Glomerular visceral epithelial cell (primary cell): ENCODE measurements around the gene LIN28B.
"Not testable (repeated sequence)": the region's sequence is repeated elsewhere in the genome, so short reads cannot be mapped to it uniquely, and the experiment has no call there.

Source experiments
- DNase-seq: peaks from one replicate; pipeline ENCODE4 v3.0.0-alpha.2; 2016; ENCODE audit errors: extremely low spot score

Gene LIN28B, protein sequence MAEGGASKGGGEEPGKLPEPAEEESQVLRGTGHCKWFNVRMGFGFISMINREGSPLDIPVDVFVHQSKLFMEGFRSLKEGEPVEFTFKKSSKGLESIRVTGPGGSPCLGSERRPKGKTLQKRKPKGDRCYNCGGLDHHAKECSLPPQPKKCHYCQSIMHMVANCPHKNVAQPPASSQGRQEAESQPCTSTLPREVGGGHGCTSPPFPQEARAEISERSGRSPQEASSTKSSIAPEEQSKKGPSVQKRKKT

DNA sequence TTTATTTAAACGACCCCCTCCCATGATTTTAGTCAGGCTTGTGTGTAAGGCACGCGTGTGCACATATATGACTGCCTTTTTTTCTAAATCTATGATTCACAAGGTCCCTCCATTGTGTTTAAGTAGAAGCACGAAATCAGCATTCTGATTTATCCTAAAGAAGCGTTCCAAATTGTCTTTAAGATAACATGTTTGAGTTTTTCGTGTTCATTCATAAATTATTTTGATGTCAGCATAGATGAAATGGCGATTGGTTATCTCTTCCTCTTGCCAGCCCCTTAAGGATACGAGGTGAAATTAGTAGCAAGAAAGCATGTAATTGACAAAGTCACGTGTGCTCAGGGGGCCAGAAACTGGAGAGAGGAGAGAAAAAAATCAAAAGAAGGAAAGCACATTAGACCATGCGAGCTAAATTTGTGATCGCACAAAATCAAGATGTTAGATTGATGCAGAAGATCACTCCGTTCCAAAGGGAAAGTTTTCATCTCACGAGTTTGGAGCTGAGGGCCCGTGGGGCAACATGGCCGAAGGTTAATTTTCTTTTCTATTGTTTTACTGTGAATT lies at the start of gene LIN28B:
LIN28B (plus strand) TSS at position 377 of the 564 bp plus-strand sequence; CDS start at position 521, 144 bp downstream.
- DNase-seq = no peak

DNA sequence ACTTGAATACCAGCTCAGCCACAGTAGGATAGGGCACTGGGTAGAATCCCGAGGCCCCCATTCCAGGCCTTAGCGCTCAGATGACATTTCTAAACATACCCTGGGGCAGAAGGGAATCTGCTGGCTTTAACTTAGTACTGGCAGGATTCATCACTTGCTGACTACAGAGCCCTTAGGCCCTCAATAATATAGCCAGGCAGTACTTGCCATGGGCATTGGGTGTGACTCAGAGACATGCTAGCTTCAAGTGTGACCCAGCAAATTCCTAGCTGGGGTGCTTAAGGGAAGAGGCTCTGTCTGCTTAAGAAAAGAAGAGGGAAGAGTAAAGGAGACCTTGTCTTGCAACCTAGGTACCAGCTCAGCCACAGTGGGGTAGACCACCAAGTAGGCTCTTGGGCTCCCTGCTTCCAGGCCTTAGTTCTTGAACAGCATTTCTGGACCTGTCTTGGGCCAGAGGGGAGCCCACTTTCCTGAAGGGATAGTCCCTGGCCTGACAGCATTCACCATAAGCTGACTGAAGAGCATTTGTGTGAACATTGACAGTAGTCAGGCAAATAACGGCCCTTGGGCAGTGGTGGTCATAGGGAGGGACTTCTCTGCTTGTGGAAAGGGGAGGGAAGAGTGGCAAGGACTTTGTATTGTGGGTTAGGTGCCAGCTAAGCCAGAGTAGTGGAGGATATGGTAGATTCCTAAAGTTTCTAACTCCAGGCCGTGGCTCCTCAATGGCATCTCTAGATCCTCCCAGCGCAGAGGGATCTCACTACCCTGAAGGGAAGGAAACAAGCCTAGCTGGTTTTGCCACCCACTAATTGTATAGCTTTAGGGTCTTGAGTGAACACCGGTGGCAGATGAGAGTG lies 48.6 kb upstream of the LIN28B start:
- no peak for DNase-seq

DNA sequence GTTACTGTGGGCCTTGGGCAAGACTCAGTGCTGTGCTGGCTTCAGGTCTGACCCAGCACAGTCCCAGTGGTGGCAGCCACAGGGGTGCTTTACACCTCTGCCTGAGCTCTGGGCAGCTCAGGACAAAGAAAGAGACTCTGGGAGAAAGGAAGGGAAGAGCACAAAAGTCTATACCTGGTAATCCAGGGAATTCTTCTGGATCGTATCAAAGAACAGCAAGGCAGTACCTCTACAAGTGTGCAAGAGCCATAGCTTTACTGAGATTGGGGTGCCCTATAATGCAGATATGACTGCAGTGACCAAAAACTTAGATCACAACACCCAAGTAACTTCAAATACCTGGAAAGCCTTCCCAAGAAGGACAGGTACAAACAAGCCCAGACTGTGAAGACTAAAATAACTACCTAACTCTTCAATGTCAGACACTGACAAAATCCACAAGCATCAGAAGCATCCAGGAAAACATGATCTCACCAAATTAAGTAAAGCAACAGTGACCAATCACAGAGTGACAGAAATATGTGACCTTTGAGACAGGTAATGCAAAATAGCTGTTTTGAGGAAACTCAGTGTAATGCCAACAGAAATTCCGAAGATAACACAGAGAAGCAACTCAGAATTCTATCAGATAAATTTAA lies 47.9 kb upstream of the LIN28B start:
- DNase-seq = no peak

DNA sequence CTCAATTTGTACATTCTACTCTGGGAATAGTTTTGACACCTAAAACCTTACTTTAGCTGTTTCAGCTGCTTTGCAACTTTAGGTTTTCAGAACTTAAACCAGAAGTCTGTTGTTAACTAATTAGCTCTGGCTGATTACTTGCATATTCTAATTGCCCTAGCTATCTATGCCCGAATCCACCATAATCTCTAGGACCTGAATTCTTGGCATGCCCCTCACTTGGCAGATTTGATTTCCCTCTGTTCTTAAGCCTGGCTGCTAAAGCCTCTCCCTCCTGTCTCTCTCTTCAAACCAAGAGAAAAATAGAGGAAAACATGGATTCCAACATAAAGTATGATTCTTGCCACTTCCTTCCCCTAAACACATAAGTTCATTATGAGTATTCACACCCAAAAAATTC lies 35.0 kb upstream of the LIN28B start:
- no peak for DNase-seq

DNA sequence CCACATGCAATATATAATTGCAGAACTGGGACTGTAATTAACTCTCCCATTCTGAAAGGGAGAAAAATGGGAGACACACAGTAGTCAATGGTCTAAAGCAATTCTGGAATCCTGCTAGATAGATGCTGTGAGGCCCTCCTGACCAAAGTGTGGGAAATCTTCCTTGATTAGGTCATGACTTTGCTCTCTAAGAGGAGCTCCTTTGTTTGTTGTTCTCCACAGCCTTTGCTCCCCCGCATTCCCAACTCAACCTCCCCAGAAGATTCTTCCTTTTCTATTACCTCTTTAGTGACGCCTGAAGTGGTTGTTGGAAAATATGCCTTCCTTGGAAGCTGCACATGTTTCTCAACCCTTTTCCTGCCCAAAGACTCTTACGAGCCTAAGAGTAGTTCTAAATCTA lies 28.8 kb upstream of the LIN28B start:
- DNase-seq = no peak

DNA sequence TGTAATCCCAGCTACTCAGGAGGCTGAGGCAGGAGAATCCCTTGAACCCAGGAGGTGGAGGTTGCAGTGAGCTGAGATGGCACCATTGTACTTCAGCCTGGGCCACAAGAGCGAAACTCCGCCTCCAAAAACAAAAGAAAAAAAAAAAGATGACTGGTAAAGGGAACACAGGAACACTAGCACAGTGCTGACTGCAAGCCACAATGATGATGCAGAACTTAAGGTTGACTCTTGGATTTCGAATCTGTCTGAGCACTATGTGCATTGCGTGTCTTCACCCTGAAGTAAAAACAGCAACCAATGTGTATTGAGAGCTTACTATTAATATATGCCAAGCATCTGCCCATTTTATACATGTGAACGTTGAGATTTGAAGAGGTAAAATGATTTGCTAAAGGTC lies 27.6 kb upstream of the LIN28B start:
- DNase-seq = no peak

DNA sequence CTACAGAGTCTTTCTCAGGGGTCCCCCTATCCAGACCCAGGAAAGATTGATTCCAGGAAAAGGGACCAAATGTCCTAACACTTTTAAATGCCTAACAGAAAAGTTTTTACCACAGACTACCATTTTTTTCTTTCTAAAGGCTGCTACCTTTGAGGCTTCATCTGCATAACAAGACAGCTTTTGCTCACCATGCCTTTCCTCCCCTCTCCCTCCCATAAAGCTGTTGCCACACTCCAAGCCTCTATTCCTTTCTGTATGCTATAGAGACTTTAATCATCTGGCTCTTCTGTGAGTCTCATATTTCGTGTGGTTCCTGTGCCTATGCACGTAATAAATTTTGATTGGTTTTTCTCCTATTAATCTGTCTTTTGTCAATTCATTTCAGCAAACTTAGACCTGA lies 26.0 kb upstream of the LIN28B start:
- no peak for DNase-seq

DNA sequence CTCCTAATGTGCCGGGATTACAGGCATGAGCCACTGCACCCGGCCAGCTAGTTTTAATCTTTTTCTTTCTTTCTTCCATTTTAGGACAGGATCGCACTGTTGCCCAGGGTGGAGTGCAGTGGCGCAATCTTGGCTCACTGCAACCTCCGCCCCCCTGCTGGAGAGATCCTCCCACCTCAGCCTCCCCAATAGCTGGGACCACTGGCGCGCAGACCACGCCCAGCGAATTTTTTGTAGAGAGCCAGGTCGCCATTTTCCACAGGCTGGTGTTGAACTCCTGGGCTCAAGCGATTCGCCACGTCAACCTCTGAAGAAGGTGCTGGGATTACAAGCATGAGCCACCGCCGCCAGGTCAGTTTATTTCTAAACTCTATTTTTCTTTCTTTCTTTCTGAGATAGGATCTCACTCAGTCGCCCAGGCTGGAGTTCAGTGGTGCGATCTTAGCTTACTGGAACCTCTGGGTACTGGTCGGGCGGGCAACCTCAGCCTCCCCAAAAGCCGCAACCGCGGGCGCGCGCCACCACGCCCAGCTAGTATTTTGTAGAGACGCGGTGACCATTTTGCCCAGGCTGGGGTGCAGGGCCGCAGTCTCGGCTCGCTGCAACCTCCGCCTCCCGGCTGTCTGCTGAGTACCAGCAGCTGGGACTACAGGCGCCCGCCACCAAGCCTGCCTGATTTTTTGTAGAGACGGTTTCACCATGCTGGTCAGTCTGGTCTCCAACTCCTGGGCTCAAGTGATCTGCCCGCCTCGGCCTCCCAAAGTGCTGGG lies 20.0 kb upstream of the LIN28B start:
- no peak for DNase-seq

DNA sequence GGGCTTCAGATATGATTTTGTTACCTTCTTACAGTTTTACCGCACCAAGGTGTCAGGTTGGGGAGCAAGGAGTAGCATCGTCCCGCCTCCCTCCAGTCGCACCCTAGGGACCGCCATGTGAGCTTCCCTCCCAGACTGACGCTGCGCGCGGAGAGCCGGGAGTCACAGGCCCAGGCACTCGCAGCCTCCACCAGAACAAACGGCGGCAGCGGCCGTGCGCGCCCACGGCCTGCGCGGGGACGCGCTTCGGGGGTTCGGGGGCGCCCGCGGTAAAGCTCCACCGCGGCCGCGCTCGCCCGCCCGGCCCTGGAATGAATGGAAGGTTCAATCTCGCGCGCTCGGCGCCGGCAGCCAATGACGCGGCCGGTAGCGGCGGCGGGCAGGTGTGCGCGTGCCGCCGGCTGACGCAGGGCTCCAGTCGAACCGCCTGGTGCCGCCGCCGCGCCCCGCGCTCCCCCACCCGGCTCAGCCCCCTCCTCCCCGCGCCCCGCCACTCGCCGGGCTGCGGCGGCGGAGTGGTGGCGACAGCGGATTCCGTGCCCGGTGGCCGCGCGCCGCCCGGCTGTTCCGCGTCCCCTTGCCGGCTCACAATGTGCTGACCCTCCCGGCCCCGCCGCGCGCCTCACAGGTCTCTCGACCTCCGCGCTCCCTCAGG lies 16.5 kb upstream of the LIN28B start:
- no peak for DNase-seq

DNA sequence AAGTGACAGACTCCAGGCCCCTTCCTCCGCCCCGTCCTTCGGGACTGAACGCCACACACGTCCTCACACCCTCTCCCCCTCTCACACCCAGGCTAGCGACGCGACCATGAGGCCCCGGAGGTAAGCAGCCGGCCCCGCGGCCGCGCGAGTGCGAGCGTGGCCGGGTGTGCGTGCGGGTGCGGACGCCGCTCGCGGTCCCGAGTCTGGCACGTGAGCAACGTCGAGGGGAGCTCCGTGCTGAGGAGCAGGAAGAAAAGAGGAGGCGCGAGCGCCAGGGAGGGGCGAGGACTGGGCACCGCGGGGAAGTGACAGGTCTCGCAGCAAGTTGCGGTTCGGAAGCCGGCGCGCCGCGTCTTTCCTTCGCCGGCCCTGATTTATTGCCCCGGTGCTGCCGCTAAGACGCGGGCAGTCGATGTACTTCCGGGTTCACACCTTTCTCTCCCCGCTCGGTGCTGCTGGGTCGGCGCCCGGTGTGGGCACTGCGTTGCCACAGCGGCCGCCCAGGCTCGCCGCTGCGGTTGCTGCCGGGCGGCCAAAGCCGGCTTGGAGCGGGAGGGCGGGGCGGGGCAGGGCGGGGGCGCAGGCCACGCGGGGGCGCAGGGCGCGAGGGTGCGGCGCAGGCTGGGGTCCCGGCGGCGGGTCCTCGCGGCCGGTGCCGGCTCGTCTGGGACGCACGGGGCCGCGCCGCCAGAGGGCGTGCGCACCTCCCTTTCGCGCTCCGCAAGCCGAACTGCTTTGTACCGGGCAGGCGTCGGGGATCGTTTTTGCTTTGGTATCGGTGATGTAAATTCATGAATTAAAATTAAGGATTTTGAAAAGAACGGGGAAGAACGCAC lies 15.8 kb upstream of the LIN28B start:
- peak; percentile 18 for DNase-seq

DNA sequence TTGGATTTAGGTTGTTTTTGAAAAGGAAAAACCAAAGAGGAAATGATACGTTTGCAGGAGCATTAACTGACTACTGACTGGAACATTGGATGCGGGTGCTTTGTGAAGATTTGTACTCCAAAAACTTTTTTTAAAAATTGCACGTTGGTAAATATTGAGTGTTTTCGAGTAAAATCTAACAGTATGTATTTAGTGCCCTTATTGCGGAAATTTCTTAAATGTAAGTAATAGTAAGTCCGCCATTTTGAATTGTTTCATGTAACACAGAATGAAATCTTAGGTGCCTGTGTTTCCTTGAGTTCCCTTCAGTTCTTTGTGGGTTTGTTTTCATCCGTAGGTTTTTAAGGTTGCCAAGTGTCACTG lies 15.2 kb upstream of the LIN28B start:
- no peak for DNase-seq

DNA sequence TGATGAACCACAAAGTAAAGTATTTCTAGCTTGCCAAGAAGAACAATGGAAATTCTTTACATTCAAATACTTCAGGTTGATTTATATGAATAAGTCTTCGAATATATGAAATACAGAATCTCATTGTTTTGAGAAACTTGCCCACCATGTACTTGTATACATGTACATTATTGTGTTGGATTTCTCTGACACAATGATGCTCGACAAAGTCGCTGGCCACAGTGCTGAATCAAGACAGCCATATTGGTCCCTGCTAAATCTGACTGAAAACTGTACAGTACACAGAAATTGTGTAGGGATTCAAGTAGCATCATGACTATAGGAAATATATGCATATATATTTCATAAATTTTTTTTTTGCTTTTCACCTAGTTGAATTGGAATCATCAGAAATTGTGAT lies 13.1 kb upstream of the LIN28B start:
- DNase-seq = no peak

DNA sequence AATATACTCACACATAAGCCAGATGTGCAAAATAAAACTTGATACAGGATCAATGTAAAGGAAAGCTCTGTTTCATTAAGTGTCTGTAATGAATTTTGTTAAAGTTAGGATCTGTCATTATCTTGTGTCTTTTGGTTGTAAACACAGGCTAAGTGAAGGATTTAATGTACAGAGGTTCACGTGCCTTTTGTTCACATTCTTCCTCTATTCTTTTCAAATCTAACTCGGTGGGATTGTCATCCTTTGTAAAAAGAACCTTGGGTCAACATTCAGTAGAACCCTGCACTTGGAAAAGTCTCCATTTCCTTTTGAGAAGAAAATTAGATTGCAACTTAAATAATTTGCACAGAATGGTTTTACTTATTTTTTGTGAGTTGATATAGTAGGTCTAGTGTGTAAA lies 7.7 kb upstream of the LIN28B start:
- no peak for DNase-seq

DNA sequence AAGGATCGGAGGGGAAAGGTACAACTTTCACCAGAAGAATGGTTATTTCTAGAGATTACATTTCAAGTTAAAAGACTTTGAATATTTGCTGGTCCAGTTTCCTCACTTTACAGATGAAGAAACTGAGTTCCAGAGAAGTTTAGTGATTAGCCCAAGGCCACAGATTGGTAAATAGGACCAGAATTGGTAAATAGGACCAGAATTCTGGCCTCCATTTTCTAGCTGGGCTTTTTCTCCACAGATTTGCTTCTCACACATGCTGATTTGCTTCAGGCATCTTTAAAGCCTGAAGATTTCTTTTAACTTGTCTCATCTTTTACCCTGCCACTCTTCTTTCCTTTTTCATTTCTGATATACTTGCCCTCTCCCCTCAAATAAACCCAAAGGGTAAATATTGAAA lies 5.2 kb upstream of the LIN28B start:
- no peak for DNase-seq

DNA sequence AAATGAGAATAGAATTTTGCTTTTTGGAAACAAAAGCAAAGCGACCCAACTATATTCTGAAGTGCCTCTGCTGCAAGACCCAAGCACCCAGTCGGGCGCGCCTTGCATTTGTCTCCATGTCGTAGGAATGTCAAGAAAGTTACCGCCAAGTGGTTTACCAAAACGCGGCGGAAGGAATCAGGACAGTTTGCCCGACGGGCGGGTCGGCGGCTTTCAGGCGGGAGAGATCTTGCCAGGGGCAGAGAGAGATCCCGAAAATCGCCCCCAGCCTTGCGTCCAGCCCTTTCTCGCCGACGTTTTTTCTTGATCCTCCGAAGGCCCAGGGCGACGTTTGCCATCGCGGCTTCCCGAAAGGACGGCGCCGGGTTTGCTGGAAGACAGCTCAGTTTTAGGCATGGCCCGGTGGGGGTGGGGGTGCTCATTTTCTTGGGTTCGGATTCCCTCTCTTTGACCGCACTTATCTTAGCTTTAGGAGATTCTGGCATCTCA lies 4.0 kb upstream of the LIN28B start:
- no peak for DNase-seq

DNA sequence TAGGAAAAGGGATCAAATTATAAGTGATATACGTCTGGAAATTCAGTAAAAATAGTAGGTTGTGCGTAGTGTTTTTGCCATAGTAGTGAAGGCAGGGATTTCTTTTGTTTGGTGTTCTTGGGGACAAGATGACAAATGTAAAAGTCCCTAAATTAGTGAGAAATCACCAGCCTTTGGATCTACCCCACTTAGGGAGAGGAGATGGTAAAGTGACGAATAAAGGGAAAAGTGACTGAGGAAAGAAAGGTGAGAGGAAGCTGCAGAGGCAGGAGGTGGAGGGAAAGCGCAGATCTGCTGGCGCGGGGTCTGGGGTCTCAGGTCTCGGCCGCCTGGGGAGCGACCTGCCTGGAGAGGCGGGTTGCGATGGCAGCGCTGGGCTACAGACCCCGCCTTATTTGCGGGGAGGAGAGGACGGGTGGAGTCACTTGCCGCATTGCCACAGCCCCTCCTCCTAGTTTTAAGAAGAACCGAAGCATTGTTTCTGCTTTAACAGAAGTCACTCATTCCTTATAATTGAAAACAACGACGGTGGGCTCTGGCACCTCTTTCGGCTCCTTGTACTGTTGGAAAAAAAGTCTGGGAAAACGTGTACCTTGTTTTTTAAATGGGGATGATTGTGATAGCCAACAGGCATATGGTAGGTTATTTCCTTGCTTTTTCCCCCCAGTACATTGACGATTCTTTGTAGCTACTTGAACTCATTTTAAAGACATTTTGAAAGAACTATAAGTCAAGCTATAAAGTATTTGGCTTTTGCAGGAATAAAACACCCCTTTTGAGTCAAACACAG lies 3.3 kb upstream of the LIN28B start:
- not testable (repeated sequence) for DNase-seq

DNA sequence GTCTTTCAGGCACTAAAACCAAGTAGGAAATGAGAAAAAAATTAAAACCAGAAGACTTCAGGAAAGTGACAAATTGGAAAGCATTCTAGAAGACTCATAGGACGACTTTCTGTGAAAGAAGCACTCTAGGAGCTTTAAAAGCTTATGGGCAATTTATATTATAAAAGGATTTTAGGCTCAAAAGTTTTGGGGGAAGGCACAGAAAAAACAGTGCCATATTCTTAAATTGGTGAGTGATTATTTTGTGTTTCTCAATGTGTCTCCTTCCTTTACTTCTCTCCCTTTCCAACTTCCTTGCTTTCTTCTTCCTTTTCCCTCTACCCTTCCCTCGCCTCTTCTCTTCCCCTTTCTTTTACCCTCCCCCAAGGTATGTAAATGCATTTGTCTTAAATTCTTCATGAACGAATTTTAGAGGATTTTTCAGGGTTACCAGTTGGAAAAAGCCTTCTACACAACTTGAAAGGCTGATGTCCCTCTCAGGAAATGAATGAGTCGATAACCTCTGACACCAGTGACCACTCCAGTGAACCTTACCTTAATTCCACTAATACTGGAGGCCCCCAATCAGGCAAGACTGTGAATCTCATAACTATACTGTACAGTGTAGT lies 2.6 kb upstream of the LIN28B start:
- no peak for DNase-seq

DNA sequence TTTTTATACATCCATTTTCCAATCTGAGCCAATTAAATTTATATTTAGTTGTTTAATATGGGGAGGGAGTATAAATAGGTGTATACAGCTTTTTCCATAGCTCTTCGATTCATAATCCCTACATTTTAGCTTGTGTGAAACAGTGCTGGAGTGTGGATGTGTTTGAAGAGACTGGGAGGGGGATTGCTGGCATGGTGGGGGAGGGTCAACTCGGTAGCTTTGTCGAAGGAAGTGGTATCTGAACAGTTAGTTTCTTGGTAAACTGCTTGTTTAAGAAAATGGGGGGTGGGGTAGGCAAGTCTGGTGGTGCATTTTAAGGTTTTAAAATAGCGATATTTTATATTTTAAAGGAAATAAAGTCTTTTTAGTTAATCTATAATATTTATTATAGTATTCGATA lies 1.4 kb upstream of the LIN28B start:
- no peak for DNase-seq
